Body of pancreas (tissue), 4 donors: ENCODE measurements around the gene CENPB. TPM values are rescaled to one million over a fixed set of nuclear protein-coding genes. Genes with fewer than 3 reads are reported as not detected.
A peak's percentile ranks its signal among the peaks of the same experiment; 100 is the strongest.

ENCODE experiments used
- ATAC-seq: fragments of 150-250 bp; one replicate; pipeline ENCODE4 v1.9.1; 2016
- DNase-seq, 4 donors: peaks; one replicate each; pipeline ENCODE4 v3.0.0-alpha.2; 2019
- H3K27ac ChIP-seq, 4 donors: fragments of 200-600 bp; sonication (generic); 1 replicate in 3 of 4; 2 replicates in 1 of 4; pipeline versions ENCODE4 v1.5.1 to v1.6.1; 2016 to 2019; ENCODE audit warnings: mild to moderate bottlenecking in 1 of 4, mixed read lengths in 1 of 4, moderate library complexity in 1 of 4
- H3K27me3 ChIP-seq, 2 donors: fragments of 200-600 bp; sonication (generic); one replicate each; pipeline ENCODE4 v1.6.0; 2016; ENCODE audit warnings: mild to moderate bottlenecking in 1 of 2
- H3K36me3 ChIP-seq, 2 donors: fragments of 200-600 bp; sonication (generic); replicated peaks in 1 of 2; 2 replicates each; pipeline ENCODE4 v1.5.1; 2016; ENCODE audit warnings: low read depth in 2 of 2; ENCODE audit not compliant: insufficient read depth in 1 of 2
- H3K4me1 ChIP-seq: fragments of 200-600 bp; sonication (generic); one replicate; pipeline ENCODE4 v1.6.0; 2016
- H3K4me3 ChIP-seq, 2 donors: fragments of 200-600 bp; sonication (generic); 1 replicate in 1 of 2; 2 replicates in 1 of 2; pipeline ENCODE4 v1.5.1; 2016 to 2019
- H3K9me3 ChIP-seq, 3 donors: fragments of 200-600 bp; sonication (generic); 1 replicate in 2 of 3; 2 replicates in 1 of 3; pipeline ENCODE4 v1.5.1; 2016
- POLR2A ChIP-seq, 3 donors: fragments of 450-650 bp; IDR thresholded peaks; one replicate each; pipeline ENCODE4 v1.6.1; 2016; ENCODE audit warnings: antibody characterized with exemption in 3 of 3, mild to moderate bottlenecking in 2 of 3
- WGBS, 2 donors: methylation state at CpG; one replicate each; pipeline ENCODE4 v1.1.5; 2017; 5-methylcytosine and 5-hydroxymethylcytosine counted together
- intact Hi-C: fragments of 100-400 bp; cut with DNase I; formaldehyde crosslinking; loops from one replicate; pipeline ENCODE4 v1.15.1; 2023
- total RNA-seq, 2 donors: library from RNA; depleted of rRNA; stranded (reverse); fragments of >200 nt; gene quantifications; one replicate each; pipeline ENCODE4 v1.1.0, GENCODE V29; 2016
- TF ChIP-seq, protein P1 (sequence below), 7 experiments: fragments of 450-650 bp in 4 of 7; fragments of 200-600 bp in 3 of 7; sonication (generic) in 3 of 7; IDR thresholded peaks; one replicate each; pipeline ENCODE4 v1.5.1; 2016 to 2019; ENCODE audit warnings: antibody characterized with exemption in 7 of 7

The CENPB gene
- total RNA-seq, 2 donors from 2014 or later = 57.9 to 61.0 TPM

GRCh38 chr20:3739054-3739925, 47.2 kb downstream of the CENPB start:
- no peak overlapping the region for H3K4me3 ChIP-seq

DNA sequence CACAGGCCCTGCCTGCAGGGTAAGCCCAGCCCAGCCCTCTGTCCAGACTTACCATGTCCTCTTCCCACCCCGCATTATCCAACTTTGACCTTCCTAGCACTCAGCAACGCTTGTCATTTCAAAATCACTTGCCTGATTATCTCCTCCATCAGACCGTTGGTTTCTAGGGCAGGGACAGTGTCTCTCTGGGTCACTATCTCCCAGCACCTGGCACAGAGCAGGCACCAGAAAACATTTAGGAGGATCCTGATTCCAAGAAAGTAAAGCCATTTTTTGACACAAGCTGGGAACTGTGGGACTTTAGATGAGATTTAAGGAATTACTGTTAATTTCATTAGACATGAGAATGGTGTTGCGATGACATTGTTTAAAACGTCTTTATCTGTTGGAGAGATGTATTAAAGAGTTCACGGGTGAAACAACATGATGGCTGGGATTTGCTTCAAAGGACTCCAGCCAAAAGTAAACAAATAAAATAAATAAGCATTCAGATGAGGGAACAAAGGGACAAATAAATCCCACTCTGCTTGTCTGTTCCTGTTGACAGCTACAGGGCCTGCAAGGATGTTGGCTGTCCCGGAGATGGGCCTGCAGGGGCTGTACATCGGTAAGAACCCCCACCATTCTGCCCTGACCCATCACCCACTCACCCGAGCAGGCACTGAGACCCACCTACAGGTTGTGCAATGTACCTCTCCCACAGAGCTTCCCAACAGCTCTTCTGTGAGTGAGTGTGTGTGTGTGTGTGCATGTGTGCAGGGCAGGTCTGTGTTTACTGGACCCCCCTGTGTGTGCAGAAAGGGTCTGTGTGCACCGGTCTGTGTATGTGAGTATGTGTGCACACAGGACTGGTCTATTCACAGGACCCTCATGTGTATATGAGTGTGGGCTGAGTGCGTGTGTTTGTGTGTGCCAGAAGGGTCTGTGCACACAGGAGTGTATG, 48.2 kb downstream of the CENPB start:
- H3K27ac ChIP-seq = no peak overlapping the region
- peaks cover 16% of the 10 kb centered on the region for H3K4me1 ChIP-seq
- TF ChIP-seq POLR2A (IDR thresholded peaks at IDR 0.05) = no peak
- TF ChIP-seq, protein P1, sequence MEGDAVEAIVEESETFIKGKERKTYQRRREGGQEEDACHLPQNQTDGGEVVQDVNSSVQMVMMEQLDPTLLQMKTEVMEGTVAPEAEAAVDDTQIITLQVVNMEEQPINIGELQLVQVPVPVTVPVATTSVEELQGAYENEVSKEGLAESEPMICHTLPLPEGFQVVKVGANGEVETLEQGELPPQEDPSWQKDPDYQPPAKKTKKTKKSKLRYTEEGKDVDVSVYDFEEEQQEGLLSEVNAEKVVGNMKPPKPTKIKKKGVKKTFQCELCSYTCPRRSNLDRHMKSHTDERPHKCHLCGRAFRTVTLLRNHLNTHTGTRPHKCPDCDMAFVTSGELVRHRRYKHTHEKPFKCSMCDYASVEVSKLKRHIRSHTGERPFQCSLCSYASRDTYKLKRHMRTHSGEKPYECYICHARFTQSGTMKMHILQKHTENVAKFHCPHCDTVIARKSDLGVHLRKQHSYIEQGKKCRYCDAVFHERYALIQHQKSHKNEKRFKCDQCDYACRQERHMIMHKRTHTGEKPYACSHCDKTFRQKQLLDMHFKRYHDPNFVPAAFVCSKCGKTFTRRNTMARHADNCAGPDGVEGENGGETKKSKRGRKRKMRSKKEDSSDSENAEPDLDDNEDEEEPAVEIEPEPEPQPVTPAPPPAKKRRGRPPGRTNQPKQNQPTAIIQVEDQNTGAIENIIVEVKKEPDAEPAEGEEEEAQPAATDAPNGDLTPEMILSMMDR (IDR thresholded peaks at IDR 0.05) = no peak
- ATAC-seq = no peak
- H3K36me3 ChIP-seq = no peaks in the 10 kb centered on the region
- intact Hi-C loops = no loop called here
- H3K27me3 ChIP-seq = no peaks in the 10 kb centered on the region
- no peaks in the 10 kb centered on the region for H3K9me3 ChIP-seq
- WGBS, 2 donors = 65 to 67% methylated on average over 9 to 11 of the region's 11 CpGs
- no peak for DNase-seq
- H3K4me3 ChIP-seq = no peak overlapping the region

More at GRCh38 chr20:3739054-3739925, 47.2 kb downstream of the CENPB start:
- WGBS, 2 donors = 75 to 77% methylated on average over 18 to 19 of the region's 19 CpGs
- Histone ChIP-seq H3K27ac (peak overlapping the region in 1 of 4 donors; percentile 47), H3K9me3 (no peaks in the 10 kb centered on the region), H3K4me1 (peaks cover 16% of the 10 kb centered on the region), H3K27me3 (no peaks in the 10 kb centered on the region), H3K36me3 (no peaks in the 10 kb centered on the region)
- ATAC-seq = no peak
- intact Hi-C loops = no loop called here
- no peak for DNase-seq
- TF ChIP-seq, protein P1 (IDR thresholded peaks at IDR 0.05) = no peak
- TF ChIP-seq POLR2A (IDR thresholded peaks at IDR 0.05) = no peak

DNA sequence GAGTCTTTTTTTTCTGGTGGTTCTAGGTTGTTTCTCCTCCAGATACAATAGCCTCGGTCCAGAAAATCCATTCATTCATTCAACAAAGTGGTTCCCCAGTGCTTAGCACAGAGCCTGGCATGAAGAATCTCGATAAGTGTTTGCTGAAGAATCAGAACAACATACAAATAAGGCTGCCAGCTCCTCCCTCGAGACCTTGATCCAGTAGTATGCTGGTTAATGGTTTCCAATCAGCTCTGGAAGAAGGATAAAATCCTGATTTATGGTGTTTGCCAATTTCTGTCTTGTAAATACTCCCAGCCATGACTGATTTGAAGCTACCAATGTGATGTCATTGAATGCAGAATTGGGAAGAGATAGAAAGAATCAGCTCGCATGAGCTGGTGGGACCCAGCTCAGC, 50.8 kb downstream of the CENPB start:
- H3K9me3 ChIP-seq = no peaks in the 10 kb centered on the region
- no peak overlapping the region for H3K27ac ChIP-seq
- 24 to 31% methylated on average over 4 of the region's 4 CpGs for WGBS, 2 donors
- TF ChIP-seq, protein P1 (IDR thresholded peaks at IDR 0.05) = no peak
- no peak for TF ChIP-seq POLR2A (IDR thresholded peaks at IDR 0.05)
- H3K4me1 ChIP-seq = peaks cover 19% of the 10 kb centered on the region
- H3K4me3 ChIP-seq = no peak overlapping the region
- no peak for ATAC-seq
- intact Hi-C loops = no loop called here
- DNase-seq = no peak
- H3K27me3 ChIP-seq = no peaks in the 10 kb centered on the region
- H3K36me3 ChIP-seq = no peaks in the 10 kb centered on the region

DNA sequence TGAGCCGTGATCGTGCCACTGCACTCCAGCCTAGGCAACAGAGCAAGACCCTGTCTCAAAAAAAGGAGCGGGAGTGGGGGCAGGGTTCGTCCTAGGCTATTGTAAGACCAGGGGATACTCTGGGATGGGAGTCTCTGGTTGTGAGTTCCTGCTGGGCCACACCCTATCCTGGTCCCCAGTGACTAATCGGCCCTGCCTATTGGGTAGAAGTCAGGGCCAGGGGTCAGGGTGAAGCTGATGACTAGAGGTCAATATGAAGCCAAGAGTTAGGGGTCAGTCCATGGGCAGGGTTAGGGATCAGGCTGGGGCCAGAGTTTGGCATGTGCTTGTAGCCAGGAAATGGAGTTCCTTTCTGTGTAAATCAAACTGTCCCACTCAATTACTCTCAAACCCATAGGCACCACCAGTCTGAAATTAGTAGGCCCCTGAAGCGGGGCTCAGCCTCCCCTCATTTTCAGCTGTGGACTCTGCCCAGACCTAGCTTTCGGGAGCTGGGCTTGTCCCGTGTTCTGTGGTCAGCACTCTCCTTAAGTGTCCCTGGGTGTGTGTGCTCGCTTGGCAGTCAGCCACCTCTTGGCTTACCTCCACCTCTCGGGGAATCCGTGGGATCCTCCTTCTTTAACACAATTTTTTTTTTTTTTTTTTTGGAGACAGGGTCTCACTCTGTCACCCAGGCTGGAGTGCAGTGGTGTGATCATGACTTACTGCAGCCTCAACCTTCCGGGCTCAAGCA, 52.3 kb downstream of the CENPB start:
- DNase-seq = peak in 1 of 4 donors; percentile 33
- TF ChIP-seq, protein P1 (IDR thresholded peaks at IDR 0.05) = no peak
- TF ChIP-seq POLR2A (IDR thresholded peaks at IDR 0.05) = no peak
- 48 to 60% methylated on average over 8 to 12 of the region's 12 CpGs for WGBS, 2 donors

More for the DNA sequence above, 52.3 kb downstream of the CENPB start:
- ATAC-seq = no peak
- Histone ChIP-seq H3K27me3 (no peaks in the 10 kb centered on the region), H3K4me1 (peaks cover 19% of the 10 kb centered on the region), H3K27ac (no peak overlapping the region), H3K9me3 (no peaks in the 10 kb centered on the region), H3K36me3 (no peaks in the 10 kb centered on the region), H3K4me3 (no peak overlapping the region)
- intact Hi-C loops = no loop called here

Other genes starting within 250 kb of the CENPB start
- gene GFRA4, start 123.3 kb downstream of the CENPB start, total RNA-seq = not detected
- gene ADAM33, start 104.7 kb downstream of the CENPB start, total RNA-seq = 10 to 100 TPM; 11.2 to 29.0 TPM
- gene SIGLEC1, start 74.1 kb downstream of the CENPB start, total RNA-seq = 1 to 10 TPM; 2.1 to 5.9 TPM
- gene HSPA12B, start 54.1 kb downstream of the CENPB start, total RNA-seq = 1 to 10 TPM; 3.3 to 4.4 TPM
- gene ADISSP, start 19.0 kb downstream of the CENPB start, total RNA-seq = 10 to 100 TPM; 11.2 to 26.7 TPM
- 1 to 10 TPM in 1 of 2 donors, under 1 TPM in 1; 0.66 to 1.3 TPM for gene SPEF1, start 5.3 kb downstream of the CENPB start, total RNA-seq
- 10 to 100 TPM in 1 of 2 donors, 1 to 10 TPM in 1; 8.8 to 22.7 TPM for gene CDC25B, start 9.6 kb upstream of the CENPB start, total RNA-seq
- gene AP5S1, start 33.8 kb upstream of the CENPB start, total RNA-seq = 1 to 10 TPM; 4.9 to 5.3 TPM
- 10 to 100 TPM; 21.5 to 24.4 TPM for gene MAVS, start 60.1 kb upstream of the CENPB start, total RNA-seq
- 10 to 100 TPM; 17.9 to 21.8 TPM for gene PANK2, start 102.6 kb upstream of the CENPB start, total RNA-seq
- 1 to 10 TPM; 3.6 to 6.0 TPM for gene RNF24, start 228.8 kb upstream of the CENPB start, total RNA-seq